HepG2 (cell line): Measurements from ENCODE around the gene GNMT. TPM values are rescaled to one million over a fixed set of nuclear protein-coding genes. Genes with fewer than 3 reads are reported as not detected.

Source experiments
- ARNT ChIP-seq: fragments of 450-650 bp; IDR thresholded peaks from 2 replicates; pipeline ENCODE4 v1.6.1; 2017
- MNT ChIP-seq: fragments of 450-650 bp; IDR thresholded peaks from 2 replicates; pipeline ENCODE4 v1.6.1; 2016
- MXI1 ChIP-seq: IDR thresholded peaks from 3 replicates; pipeline ENCODE4 v1.6.1; 2012; ENCODE audit warnings: low read depth, low read length, inconsistent platforms, borderline replicate concordance
- TCF7 ChIP-seq: sonication (generic); IDR thresholded peaks from 2 replicates; pipeline ENCODE4 v1.6.1; 2016; ENCODE audit warnings: antibody characterized with exemption, low read depth
- ZGPAT ChIP-seq: IDR thresholded peaks from 2 replicates; pipeline ENCODE4 v1.6.1; 2016; ENCODE audit warnings: mild to moderate bottlenecking
- ZIK1 ChIP-seq: sonication (generic); formaldehyde crosslinking; IDR thresholded peaks from 2 replicates; pipeline ENCODE4 v1.5.0; 2020; ENCODE audit warnings: mild to moderate bottlenecking, low read depth, missing genetic modification reagents, borderline replicate concordance
- ZNF143 ChIP-seq: sonication (generic); formaldehyde crosslinking; IDR thresholded peaks from 2 replicates; pipeline ENCODE4 v1.4.0; 2020; ENCODE audit warnings: missing genetic modification reagents
- ZNF280D ChIP-seq: sonication (generic); formaldehyde crosslinking; IDR thresholded peaks from 2 replicates; pipeline ENCODE4 v1.5.1; 2020; ENCODE audit warnings: mild to moderate bottlenecking, missing genetic modification reagents
- ZNF501 ChIP-seq: sonication (generic); formaldehyde crosslinking; IDR thresholded peaks from 2 replicates; pipeline ENCODE4 v1.5.1; 2020; ENCODE audit warnings: mild to moderate bottlenecking, moderate library complexity, missing genetic modification reagents
- ZNF646 ChIP-seq: sonication (generic); formaldehyde crosslinking; IDR thresholded peaks from 2 replicates; pipeline ENCODE4 v1.9.0; 2021; ENCODE audit warnings: mild to moderate bottlenecking, missing genetic modification reagents
- ZNF691 ChIP-seq: sonication (generic); formaldehyde crosslinking; IDR thresholded peaks from 2 replicates; pipeline ENCODE4 v1.4.0; 2020; ENCODE audit warnings: missing genetic modification reagents, low read depth, mild to moderate bottlenecking, borderline replicate concordance
- ZNF780A ChIP-seq: sonication (generic); formaldehyde crosslinking; IDR thresholded peaks from 2 replicates; pipeline ENCODE4 v1.8.0; 2022; ENCODE audit warnings: mild to moderate bottlenecking, missing genetic modification reagents, moderate library complexity
- ZNF784 ChIP-seq: sonication (generic); formaldehyde crosslinking; IDR thresholded peaks from 2 replicates; pipeline ENCODE4 v1.5.1; 2020; ENCODE audit warnings: missing genetic modification reagents, mild to moderate bottlenecking, borderline replicate concordance
- ZNF816 ChIP-seq: sonication (generic); formaldehyde crosslinking; IDR thresholded peaks from 2 replicates; pipeline ENCODE4 v1.8.0; 2022; ENCODE audit warnings: missing genetic modification reagents, mild to moderate bottlenecking, borderline replicate concordance
- polyA plus RNA-seq, 8 experiments: library from polyadenylated mRNA; depleted of rRNA in 3 of 8; stranded (reverse) in 7 of 8; unstranded in 1 of 8; fragments of >200 nt; fragmentation: Illumina TruSeq in 4 of 8; extraction: Trizol in 4 of 8; gene quantifications; 2 replicates each; pipeline versions ENCODE4 v1.2.1 to v1.2.3, GENCODE V29; 2011 to 2016; ENCODE audit warnings: low read depth in 4 of 8, missing spikeins in 1 of 8, mixed read lengths in 1 of 8; ENCODE audit not compliant: insufficient read depth in 1 of 8
- total RNA-seq, 5 experiments: library from RNA; depleted of rRNA; stranded (reverse); fragments of >200 nt; fragmentation: Illumina TruSeq; extraction: Trizol; gene quantifications; 2 replicates each; pipeline ENCODE4 v1.2.3, GENCODE V29; 2016; ENCODE audit warnings: low read depth in 1 of 5

Gene GNMT
- total and polyA plus RNA-seq, 2 of the 13 experiments (the other 11 are each of a cell fraction or from before 2014, with no cell fraction given): 2.8 to 7.0 TPM

- TF ChIP-seq ZNF280D: no peak
- no peak; the same call in none of the 2 replicates for TF ChIP-seq ZGPAT (CRISPR knock-in tag)
- no peak for TF ChIP-seq ZNF780A (CRISPR knock-in tag)
- no peak for TF ChIP-seq ZIK1 (CRISPR knock-in tag)
- no peak for TF ChIP-seq ZNF691 (CRISPR knock-in tag)
- TF ChIP-seq TCF7: no peak
- no peak for TF ChIP-seq MXI1
- no peak for TF ChIP-seq ZNF143 (CRISPR knock-in tag)
- TF ChIP-seq ZNF784 (CRISPR knock-in tag): no peak
- no peak for TF ChIP-seq MNT
- TF ChIP-seq ZNF501 (CRISPR knock-in tag): peak; percentile 2; the same call in 1 of the 2 replicates
- no peak for TF ChIP-seq ARNT
- TF ChIP-seq ZNF816: peak; percentile 3; the same call in 1 of the 2 replicates
- no peak for TF ChIP-seq ZNF646 (CRISPR knock-in tag)
Measured at GRCh38 chr6:42979523-42980177, 19.1 kb downstream of the GNMT start (continued).
